Large intestine (tissue), 3 donors: ENCODE measurements around the gene FGD6. TPM values are rescaled to one million over a fixed set of nuclear protein-coding genes. Genes with fewer than 3 reads are reported as not detected.
A peak's percentile ranks its signal among the peaks of the same experiment; 100 is the strongest.
"Not testable (repeated sequence)": the region's sequence is repeated elsewhere in the genome, so short reads cannot be mapped to it uniquely, and the experiment has no call there.

Source experiments
- DNase-seq, 2 donors: peaks; one replicate each; pipeline versions ENCODE4 v3.0.0 to v3.0.0-alpha.2; 2013
- H3K27ac ChIP-seq: one replicate; pipeline ENCODE4 v1.5.1; 2013; ENCODE audit warnings: low read length
- H3K27me3 ChIP-seq: 2 replicates; pipeline ENCODE4 v1.6.1; 2013; ENCODE audit warnings: low read length; ENCODE audit not compliant: control insufficient read depth, insufficient read depth
- H3K36me3 ChIP-seq: 2 replicates; pipeline ENCODE4 v1.6.1; 2013; ENCODE audit warnings: low read length; ENCODE audit not compliant: control insufficient read depth, insufficient read depth
- H3K4me1 ChIP-seq: one replicate; pipeline ENCODE4 v1.6.1; 2013; ENCODE audit warnings: low read length; ENCODE audit not compliant: control insufficient read depth, insufficient read depth
- H3K4me3 ChIP-seq: one replicate; pipeline ENCODE4 v1.5.1; 2013; ENCODE audit warnings: low read length
- H3K9me3 ChIP-seq: one replicate; pipeline ENCODE4 v1.6.1; 2013; ENCODE audit warnings: mild to moderate bottlenecking, low read depth, low read length, moderate library complexity; ENCODE audit not compliant: control insufficient read depth
- WGBS: methylation state at CpG from one replicate; pipeline ENCODE4 v1.1.5; 2013; ENCODE audit warnings: low lambda C conversion rate; ENCODE audit not compliant: insufficient coverage; 5-methylcytosine and 5-hydroxymethylcytosine counted together
- polyA plus RNA-seq: library from polyadenylated mRNA; unstranded; fragments of 120-200 nt; gene quantifications from one replicate; pipeline ENCODE4 v1.2.1, GENCODE V29; 2013

Gene FGD6
- polyA plus RNA-seq, 1 donor: 12.3 TPM

DNA sequence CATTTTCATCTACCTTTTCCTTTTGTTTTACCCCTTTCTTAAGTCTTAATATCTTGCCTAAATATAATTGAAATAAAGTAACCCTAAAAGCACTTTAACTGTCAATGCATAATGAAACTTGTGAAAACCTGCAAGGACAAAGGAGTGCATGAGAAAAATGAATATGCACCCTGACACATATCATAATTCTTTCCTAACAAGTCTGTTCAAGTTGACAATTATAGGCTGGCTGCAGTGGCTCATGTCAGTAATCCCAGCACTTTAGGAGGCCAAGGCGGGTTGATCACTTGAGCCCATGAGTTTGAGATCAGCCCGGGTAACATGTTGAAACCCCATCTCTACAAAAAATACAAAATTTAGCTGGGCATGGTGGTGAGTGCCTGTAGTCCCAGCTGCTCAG lies 65.4 kb downstream of the FGD6 start:
- Histone ChIP-seq H3K27ac (no peak overlapping the region), H3K27me3 (no peaks in the 10 kb centered on the region), H3K4me1 (no peaks in the 10 kb centered on the region), H3K9me3 (no peaks in the 10 kb centered on the region), H3K36me3 (peaks cover 13% of the 10 kb centered on the region), H3K4me3 (no peak overlapping the region)
- WGBS: no CpG with 5 or more reads among the region's 2 CpGs
- no peak for DNase-seq

DNA sequence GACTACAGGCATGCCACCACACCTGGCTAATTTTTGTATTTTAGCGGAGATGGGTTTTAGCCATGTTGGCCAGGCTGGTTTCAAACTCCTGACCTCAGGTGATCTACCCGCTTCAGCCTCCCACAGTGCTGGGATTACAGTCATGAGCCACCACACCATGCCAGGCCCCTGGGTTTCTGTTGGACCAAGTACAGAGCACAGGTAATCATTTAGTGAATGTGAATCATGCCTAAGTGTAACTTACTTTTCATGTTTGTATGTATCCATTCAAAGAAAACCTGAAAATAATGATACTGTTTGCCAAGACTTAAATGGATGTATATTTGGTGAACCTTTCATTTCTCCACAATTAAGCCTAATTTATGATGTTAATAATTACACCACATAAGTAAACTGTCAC lies 65.9 kb downstream of the FGD6 start:
- Histone ChIP-seq H3K9me3 (no peaks in the 10 kb centered on the region), H3K27ac (no peak overlapping the region), H3K4me1 (no peaks in the 10 kb centered on the region), H3K36me3 (peaks cover 13% of the 10 kb centered on the region), H3K4me3 (no peak overlapping the region), H3K27me3 (no peaks in the 10 kb centered on the region)
- no peak for DNase-seq
- WGBS: no CpG with 5 or more reads among the region's 2 CpGs

DNA sequence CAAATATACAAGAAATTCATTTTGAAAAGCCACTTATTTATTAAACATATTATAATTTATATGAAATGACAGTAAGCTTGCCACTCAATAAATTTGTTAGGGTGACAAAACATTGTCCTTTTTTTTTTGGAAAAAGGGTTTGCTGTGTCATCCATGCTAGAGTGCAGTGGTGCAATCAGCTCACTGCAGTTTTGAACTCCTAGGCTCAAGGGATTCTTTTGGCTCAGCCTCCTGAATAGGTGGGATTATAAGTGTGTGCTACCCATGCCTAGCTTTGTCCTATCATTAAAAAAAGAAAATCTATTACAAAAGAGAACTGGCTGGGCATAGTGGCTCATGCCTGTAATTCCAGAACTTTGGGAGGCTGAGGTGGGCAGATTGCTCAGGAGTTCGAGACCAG lies 66.8 kb downstream of the FGD6 start:
- Histone ChIP-seq H3K27me3 (no peaks in the 10 kb centered on the region), H3K36me3 (peaks cover 16% of the 10 kb centered on the region), H3K9me3 (no peaks in the 10 kb centered on the region), H3K27ac (no peak overlapping the region), H3K4me3 (no peak overlapping the region), H3K4me1 (no peaks in the 10 kb centered on the region)
- WGBS: no CpG with 5 or more reads among the region's 1 CpG
- DNase-seq: no peak

DNA sequence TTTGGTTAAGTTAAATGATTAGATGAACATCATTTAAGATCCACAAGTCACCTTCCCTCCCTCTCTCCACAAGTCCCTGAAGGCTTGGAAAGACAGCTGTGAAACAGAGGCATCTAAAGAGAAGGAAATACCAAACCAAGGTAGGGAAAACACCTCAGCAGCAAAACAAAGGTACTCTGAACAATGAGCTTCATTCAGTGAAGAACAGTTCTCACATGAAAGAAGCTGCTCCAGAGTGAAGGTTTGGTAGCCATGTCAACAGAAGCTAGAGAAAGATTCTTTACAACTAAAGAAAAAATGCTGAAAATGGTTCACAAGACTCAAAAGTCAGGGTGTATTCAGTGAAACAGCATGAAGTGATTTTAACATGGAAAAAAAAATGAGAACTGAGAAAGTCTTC lies 69.4 kb downstream of the FGD6 start:
- no peaks in the 10 kb centered on the region for H3K9me3 ChIP-seq
- no peaks in the 10 kb centered on the region for H3K27me3 ChIP-seq
- H3K36me3 ChIP-seq: peaks cover 14% of the 10 kb centered on the region
- no peak overlapping the region for H3K4me3 ChIP-seq
- no peak for DNase-seq
- H3K4me1 ChIP-seq: no peaks in the 10 kb centered on the region
- no peak overlapping the region for H3K27ac ChIP-seq

DNA sequence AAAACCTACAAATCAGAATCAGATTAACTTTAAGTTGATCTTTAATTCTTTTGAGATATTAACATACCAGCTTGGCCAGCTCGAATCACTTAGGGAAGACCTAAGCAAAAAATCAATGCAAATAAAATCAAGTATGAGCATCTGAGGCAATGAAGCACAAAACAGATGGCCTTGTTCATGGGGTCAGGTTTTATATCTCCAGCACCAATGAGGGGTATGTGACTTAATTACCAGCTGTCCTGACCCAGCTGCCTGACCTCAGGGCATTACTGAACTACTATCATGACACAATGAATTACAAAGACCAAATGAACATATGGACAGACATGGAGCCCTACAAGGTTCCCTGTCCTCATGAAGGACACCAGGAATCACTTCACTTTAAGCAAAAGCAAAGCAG lies 70.5 kb downstream of the FGD6 start:
- H3K36me3 ChIP-seq: peaks cover 8% of the 10 kb centered on the region
- WGBS: no CpG with 5 or more reads among the region's 1 CpG
- H3K27ac ChIP-seq: no peak overlapping the region
- DNase-seq: no peak
- H3K4me3 ChIP-seq: no peak overlapping the region
- H3K4me1 ChIP-seq: no peaks in the 10 kb centered on the region
- H3K9me3 ChIP-seq: no peaks in the 10 kb centered on the region
- H3K27me3 ChIP-seq: no peaks in the 10 kb centered on the region

DNA sequence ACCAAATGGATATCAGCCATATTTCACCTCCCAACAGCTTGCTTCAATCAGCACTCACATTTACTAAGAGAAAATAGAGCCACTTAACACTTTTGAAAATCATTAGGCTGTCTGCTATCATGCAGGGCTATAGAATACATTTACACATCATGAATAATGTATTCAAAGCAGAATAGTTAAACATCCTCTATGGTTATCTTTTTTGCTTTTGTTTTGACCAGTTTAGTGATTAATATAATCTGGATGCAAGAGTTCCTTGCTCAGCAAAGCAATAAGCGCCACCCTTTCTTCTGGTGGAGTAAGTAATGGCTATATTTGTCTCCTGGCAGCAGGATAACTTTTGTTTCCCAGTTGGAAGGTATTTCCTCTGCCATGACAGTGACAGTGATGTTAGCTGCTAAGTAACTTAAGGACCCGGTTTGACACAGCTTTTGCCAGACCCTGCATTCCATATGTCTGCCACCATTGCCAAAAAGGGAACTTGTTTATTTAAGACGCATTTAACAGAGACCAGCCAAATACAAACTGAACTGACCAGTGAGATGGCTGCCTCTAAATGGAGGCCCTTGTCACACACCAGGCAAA lies 73.6 kb downstream of the FGD6 start:
- H3K27me3 ChIP-seq: no peaks in the 10 kb centered on the region
- WGBS: no CpG with 5 or more reads among the region's 3 CpGs
- no peaks in the 10 kb centered on the region for H3K4me1 ChIP-seq
- no peaks in the 10 kb centered on the region for H3K9me3 ChIP-seq
- DNase-seq: peak in 1 of 2 donors; percentile 22
- H3K27ac ChIP-seq: no peak overlapping the region
- H3K4me3 ChIP-seq: no peak overlapping the region
- peaks cover 3% of the 10 kb centered on the region for H3K36me3 ChIP-seq

DNA sequence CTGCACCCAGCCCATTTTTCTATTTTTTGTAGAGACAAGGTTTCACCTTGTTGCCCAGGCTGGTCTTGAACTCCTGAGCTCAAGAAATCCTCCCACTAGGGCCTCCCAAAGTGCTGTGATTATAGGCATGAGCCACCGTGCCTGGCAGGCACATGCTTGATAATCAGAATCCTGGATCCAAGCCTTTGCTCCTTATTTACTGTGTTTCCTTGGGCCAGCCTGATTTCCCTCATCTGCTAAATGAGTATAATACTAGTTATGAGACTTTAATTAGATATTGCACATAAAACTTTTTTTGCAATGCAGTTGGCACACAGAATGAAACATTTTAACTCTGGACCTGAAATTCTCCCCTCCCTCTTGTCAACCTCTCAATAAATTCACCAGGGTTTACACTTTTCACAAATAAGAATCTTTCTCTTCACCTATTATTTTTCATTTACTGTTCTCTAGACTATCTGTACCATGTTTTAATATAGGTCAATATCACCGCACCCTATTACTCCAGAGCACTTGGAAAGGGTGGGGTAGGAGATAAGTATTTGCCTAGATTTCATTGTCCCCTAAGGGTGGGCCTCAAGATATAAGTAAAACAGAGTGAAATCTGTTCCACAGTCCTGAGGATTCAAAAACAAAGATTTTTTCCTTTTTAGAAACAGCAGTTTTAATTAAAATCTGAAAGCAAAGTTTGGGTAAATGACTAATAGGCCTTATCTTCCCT lies 74.7 kb downstream of the FGD6 start:
- Histone ChIP-seq H3K9me3 (no peaks in the 10 kb centered on the region), H3K27me3 (no peaks in the 10 kb centered on the region), H3K4me1 (no peaks in the 10 kb centered on the region), H3K27ac (no peak overlapping the region), H3K36me3 (peaks cover 3% of the 10 kb centered on the region), H3K4me3 (no peak overlapping the region)
- WGBS: no CpG with 5 or more reads among the region's 2 CpGs
- no peak for DNase-seq

DNA sequence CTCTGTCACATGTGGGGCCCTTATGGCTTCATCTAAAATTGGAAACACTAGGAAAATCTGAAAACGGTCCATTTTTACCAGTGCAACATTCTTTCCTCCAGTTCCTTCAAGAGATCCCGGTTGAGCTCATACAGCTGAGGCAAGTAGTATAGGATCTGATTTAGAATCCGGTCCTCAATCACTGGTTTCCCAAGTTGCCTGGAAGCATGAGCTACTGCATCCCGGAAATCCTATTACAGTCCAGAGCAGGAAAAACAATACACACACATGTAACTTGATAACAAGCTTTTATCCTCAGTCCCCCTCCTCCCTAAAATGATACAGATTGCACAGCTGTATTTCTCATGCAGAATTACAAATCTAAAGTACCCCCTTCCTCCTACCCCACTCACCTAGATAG lies 76.0 kb downstream of the FGD6 start:
- no peak overlapping the region for H3K27ac ChIP-seq
- WGBS: 100% methylated on average over 1 of the region's 4 CpGs
- no peaks in the 10 kb centered on the region for H3K4me1 ChIP-seq
- no peaks in the 10 kb centered on the region for H3K9me3 ChIP-seq
- H3K27me3 ChIP-seq: no peaks in the 10 kb centered on the region
- peaks cover 3% of the 10 kb centered on the region for H3K36me3 ChIP-seq
- no peak overlapping the region for H3K4me3 ChIP-seq
- no peak for DNase-seq

DNA sequence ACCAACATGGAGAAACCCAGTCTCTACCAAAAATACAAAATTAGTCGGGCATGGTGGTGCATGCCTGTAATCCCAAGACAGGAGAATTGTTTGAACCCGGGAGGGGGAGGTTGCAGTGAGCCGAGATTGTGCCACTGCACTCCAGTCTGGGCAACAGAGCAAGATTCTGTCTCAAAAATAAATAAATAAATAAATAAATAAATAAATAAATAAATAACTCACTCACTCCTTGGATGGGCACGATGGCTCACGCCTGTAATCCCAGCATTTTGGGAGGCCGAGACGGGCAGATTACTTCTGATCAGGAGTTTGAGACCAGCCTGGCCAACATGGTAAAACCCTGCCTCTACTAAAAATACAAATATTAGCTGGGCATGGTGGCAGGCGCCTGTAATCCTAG lies 79.2 kb downstream of the FGD6 start:
- H3K27ac ChIP-seq, H3K4me3 ChIP-seq, H3K27me3 ChIP-seq, H3K9me3 ChIP-seq, DNase-seq, H3K4me1 ChIP-seq: not testable (repeated sequence)
- H3K36me3 ChIP-seq: peaks cover 21% of the 10 kb centered on the region
- WGBS: no CpG with 5 or more reads among the region's 8 CpGs

DNA sequence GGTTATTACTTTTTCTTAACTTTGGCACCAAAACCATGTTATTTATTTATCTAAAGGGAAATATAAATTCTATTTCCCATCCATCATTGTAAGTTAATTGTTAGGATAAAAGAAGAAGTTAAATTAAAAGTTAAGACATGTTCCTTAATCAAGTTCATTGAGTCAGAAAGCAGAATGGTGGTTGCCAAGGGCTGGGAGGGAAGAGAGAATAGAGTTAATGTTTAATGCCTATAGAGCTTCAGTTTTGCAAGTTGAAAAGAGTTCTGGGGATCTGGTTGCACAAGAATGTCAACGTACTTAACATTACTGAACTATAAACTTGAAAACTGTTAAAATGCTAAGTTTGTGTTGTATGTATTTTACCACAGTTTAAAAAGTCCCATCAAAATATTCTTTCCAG lies 80.7 kb downstream of the FGD6 start:
- no peak overlapping the region for H3K27ac ChIP-seq
- 25% methylated on average over 1 of the region's 1 CpG for WGBS
- no peaks in the 10 kb centered on the region for H3K27me3 ChIP-seq
- no peak overlapping the region for H3K4me3 ChIP-seq
- no peak for DNase-seq
- no peaks in the 10 kb centered on the region for H3K9me3 ChIP-seq
- H3K36me3 ChIP-seq: peaks cover 24% of the 10 kb centered on the region
- H3K4me1 ChIP-seq: no peaks in the 10 kb centered on the region

DNA sequence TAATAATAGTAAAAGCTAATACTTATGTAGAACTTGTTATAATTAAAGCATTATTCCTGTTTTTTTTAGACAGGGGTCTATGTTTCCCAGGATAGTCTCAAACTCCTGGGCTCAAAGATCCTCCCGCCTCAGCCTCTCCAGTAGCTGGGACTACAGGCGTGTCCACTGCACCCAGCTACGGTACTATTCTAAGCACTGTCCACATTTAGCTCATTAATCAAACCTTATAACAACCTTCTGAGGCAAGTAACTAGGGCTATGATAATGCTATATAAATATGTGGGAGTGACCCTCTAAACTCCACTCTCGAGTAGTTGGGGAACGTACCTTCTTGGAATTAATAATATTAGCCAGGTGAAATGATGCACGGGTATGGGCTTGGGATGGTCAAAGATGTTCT lies 83.2 kb downstream of the FGD6 start:
- DNase-seq: no peak
- 100% methylated on average over 2 of the region's 6 CpGs for WGBS
- H3K36me3 ChIP-seq: peaks cover 29% of the 10 kb centered on the region
- H3K27me3 ChIP-seq: no peaks in the 10 kb centered on the region
- H3K4me1 ChIP-seq: no peaks in the 10 kb centered on the region
- H3K9me3 ChIP-seq: no peaks in the 10 kb centered on the region
- H3K4me3 ChIP-seq: no peak overlapping the region
- no peak overlapping the region for H3K27ac ChIP-seq
